Measurements from ENCODE around the gene AFDN.

The AFDN gene

DNA sequence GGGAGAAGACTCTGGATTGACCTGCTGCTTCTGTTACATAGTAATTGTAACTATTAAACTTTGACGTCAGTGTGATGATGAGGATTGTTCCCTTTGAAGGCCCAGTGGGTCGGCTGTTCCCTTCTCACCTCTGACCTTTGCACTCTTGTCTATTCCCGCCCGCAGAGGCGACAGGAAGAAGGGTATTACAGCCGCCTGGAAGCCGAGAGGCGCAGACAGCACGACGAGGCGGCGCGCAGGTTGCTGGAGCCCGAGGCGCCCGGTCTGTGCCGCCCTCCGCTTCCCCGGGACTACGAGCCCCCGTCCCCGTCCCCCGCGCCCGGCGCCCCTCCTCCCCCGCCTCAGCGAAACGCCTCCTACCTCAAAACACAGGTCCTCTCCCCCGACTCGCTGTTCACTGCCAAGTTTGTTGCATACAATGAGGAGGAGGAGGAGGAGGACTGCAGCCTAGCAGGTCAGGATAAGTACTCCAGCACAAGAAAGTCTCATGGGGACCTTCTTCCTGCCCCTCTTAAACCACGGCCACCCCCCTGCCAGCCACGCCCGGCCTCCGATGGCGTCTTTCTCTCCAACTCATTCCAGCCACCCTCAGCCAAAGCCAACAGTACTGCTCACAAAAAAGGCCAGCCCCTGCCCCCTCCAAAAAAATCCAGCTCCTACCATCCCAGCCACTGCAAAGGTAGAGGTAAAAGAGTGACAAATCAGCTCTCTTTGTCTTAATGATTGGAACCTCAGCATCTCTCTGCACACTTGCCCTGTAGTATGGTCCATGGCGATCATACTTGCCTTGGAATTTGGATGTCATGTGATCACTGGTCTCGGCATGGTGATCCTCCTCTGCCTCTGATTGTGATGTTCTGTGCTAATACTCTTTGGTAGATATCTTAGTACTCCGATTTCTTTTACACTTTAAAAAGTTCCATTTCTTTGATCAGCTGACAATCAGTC is 139.2 kb downstream of the AFDN start:
- Histone ChIP-seq H4K20me1 (ENCODE audit: insufficient read depth, low read length) (no peaks in the 10 kb centered on the region), H2AFZ (ENCODE audit: low read length) (no peak overlapping the region), H3K79me2 (ENCODE audit: low read length) (no peaks in the 10 kb centered on the region), H3K36me3 (replicated peaks; ENCODE audit: insufficient read depth, low read length) (no peaks in the 10 kb centered on the region), H3K4me2 (ENCODE audit: low read depth, low read length) (no peak overlapping the region), H3K4me3 (ENCODE audit: low read length) (no peak overlapping the region), H3K27ac (ENCODE audit: low read length) (no peak overlapping the region), H3K9me3 (replicated peaks; ENCODE audit: insufficient read depth, low read length) (no peaks in the 10 kb centered on the region), H3K9me2 (replicated peaks; ENCODE audit: insufficient read depth, low read length) (no peaks in the 10 kb centered on the region), H3K27me3 (replicated peaks; ENCODE audit: insufficient read depth, low read length) (no peaks in the 10 kb centered on the region), H3K9ac (ENCODE audit: low read length) (no peak overlapping the region), H3K4me1 (ENCODE audit: low read length) (no peaks in the 10 kb centered on the region), H3F3A (ENCODE audit: insufficient read depth, low read length) (no peaks in the 10 kb centered on the region)
- TF ChIP-seq EZH2phosphoT487 (IDR thresholded peaks at IDR 0.05; ENCODE audit: low read length), result no peak
- no peak for TF ChIP-seq EZH2 (optimal IDR thresholded peaks at IDR 0.05; ENCODE audit: low read depth, low read length)
- TF ChIP-seq, protein P1, sequence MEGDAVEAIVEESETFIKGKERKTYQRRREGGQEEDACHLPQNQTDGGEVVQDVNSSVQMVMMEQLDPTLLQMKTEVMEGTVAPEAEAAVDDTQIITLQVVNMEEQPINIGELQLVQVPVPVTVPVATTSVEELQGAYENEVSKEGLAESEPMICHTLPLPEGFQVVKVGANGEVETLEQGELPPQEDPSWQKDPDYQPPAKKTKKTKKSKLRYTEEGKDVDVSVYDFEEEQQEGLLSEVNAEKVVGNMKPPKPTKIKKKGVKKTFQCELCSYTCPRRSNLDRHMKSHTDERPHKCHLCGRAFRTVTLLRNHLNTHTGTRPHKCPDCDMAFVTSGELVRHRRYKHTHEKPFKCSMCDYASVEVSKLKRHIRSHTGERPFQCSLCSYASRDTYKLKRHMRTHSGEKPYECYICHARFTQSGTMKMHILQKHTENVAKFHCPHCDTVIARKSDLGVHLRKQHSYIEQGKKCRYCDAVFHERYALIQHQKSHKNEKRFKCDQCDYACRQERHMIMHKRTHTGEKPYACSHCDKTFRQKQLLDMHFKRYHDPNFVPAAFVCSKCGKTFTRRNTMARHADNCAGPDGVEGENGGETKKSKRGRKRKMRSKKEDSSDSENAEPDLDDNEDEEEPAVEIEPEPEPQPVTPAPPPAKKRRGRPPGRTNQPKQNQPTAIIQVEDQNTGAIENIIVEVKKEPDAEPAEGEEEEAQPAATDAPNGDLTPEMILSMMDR (IDR thresholded peaks at IDR 0.05; ENCODE audit: low read length), result no peak
- DNase-seq, result no peak

DNA sequence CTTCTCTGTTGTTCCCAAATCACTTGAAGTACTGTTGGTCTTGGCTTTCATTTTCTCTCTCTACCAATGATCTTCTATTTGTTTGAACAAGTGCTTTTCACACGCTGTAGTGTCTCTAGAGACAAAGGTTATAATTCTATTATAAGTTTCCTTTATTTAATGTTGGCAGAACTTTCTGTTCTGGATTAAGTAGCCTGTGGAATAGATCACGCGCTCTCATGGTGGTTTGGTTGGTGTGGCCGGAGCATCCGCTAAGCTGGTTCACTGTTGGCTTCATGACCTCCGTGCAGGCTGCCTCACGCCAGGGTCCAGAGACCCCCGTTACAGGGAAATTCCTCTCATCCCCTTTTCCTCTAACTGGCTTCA is 139.8 kb downstream of the AFDN start:
- H3K9ac ChIP-seq (ENCODE audit: low read length), result no peak overlapping the region
- H3K4me1 ChIP-seq (ENCODE audit: low read length), result no peaks in the 10 kb centered on the region
- no peak overlapping the region for H3K27ac ChIP-seq (ENCODE audit: low read length)
- no peaks in the 10 kb centered on the region for H4K20me1 ChIP-seq (ENCODE audit: insufficient read depth, low read length)
- no peaks in the 10 kb centered on the region for H3F3A ChIP-seq (ENCODE audit: insufficient read depth, low read length)
- no peaks in the 10 kb centered on the region for H3K27me3 ChIP-seq (replicated peaks; ENCODE audit: insufficient read depth, low read length)
- DNase-seq, result no peak
- no peak overlapping the region for H3K4me3 ChIP-seq (ENCODE audit: low read length)
- no peaks in the 10 kb centered on the region for H3K9me3 ChIP-seq (replicated peaks; ENCODE audit: insufficient read depth, low read length)
- H3K4me2 ChIP-seq (ENCODE audit: low read depth, low read length), result no peak overlapping the region
- H3K79me2 ChIP-seq (ENCODE audit: low read length), result no peaks in the 10 kb centered on the region
- no peaks in the 10 kb centered on the region for H3K9me2 ChIP-seq (replicated peaks; ENCODE audit: insufficient read depth, low read length)
- TF ChIP-seq EZH2 (optimal IDR thresholded peaks at IDR 0.05; ENCODE audit: low read depth, low read length), result no peak
- TF ChIP-seq, protein P1 (IDR thresholded peaks at IDR 0.05; ENCODE audit: low read length), result no peak
- TF ChIP-seq EZH2phosphoT487 (IDR thresholded peaks at IDR 0.05; ENCODE audit: low read length), result no peak
- H3K36me3 ChIP-seq (replicated peaks; ENCODE audit: insufficient read depth, low read length), result no peaks in the 10 kb centered on the region
- no peak overlapping the region for H2AFZ ChIP-seq (ENCODE audit: low read length)

DNA sequence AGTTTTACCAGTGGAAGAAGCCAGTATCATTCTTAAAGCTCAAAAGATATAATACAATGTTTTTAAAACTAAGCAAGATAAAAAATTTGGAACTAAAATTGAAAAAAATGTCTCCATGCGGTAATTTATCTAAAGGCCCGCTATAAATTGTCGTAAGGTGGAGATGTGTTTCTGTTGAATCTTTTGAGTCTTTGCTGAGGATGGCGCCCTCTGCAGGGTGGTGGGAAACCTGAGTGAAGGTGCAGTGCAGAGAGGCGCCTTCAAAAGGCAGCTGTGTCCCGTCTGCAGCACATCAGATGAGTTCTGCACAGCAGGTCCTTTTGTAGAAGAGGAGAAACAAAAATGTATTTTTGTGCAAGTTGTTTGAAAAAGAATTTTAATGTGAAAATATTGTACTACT is 141.4 kb downstream of the AFDN start:
- H3K79me2 ChIP-seq (ENCODE audit: low read length), result no peaks in the 10 kb centered on the region
- DNase-seq, result no peak
- H3K9me2 ChIP-seq (replicated peaks; ENCODE audit: insufficient read depth, low read length), result no peaks in the 10 kb centered on the region
- H3K27ac ChIP-seq (ENCODE audit: low read length), result no peak overlapping the region
- no peaks in the 10 kb centered on the region for H3K36me3 ChIP-seq (replicated peaks; ENCODE audit: insufficient read depth, low read length)
- no peak overlapping the region for H3K4me3 ChIP-seq (ENCODE audit: low read length)
- no peaks in the 10 kb centered on the region for H3K9me3 ChIP-seq (replicated peaks; ENCODE audit: insufficient read depth, low read length)
- no peaks in the 10 kb centered on the region for H3K27me3 ChIP-seq (replicated peaks; ENCODE audit: insufficient read depth, low read length)
- H4K20me1 ChIP-seq (ENCODE audit: insufficient read depth, low read length), result no peaks in the 10 kb centered on the region
- no peak overlapping the region for H3K9ac ChIP-seq (ENCODE audit: low read length)
- no peaks in the 10 kb centered on the region for H3F3A ChIP-seq (ENCODE audit: insufficient read depth, low read length)
- TF ChIP-seq EZH2 (optimal IDR thresholded peaks at IDR 0.05; ENCODE audit: low read depth, low read length), result no peak
- TF ChIP-seq EZH2phosphoT487 (IDR thresholded peaks at IDR 0.05; ENCODE audit: low read length), result no peak
- TF ChIP-seq, protein P1 (IDR thresholded peaks at IDR 0.05; ENCODE audit: low read length), result no peak
- H2AFZ ChIP-seq (ENCODE audit: low read length), result no peak overlapping the region
- no peaks in the 10 kb centered on the region for H3K4me1 ChIP-seq (ENCODE audit: low read length)
- no peak overlapping the region for H3K4me2 ChIP-seq (ENCODE audit: low read depth, low read length)

All from MM.1S (cell line).